GM19467 (cell line): ENCODE results near the gene TAF11.
"Not testable (repeated sequence)": the region's sequence is repeated elsewhere in the genome, so short reads cannot be mapped to it uniquely, and the experiment has no call there.

ENCODE experiments used
- ATAC-seq: cut with Tn5 transposase; IDR thresholded peaks from one replicate; pipeline ENCODE4 v1.9.1; 2021; ENCODE audit warnings: mild to moderate bottlenecking, moderate library complexity; ENCODE audit not compliant: unreplicated experiment

Gene TAF11

DNA sequence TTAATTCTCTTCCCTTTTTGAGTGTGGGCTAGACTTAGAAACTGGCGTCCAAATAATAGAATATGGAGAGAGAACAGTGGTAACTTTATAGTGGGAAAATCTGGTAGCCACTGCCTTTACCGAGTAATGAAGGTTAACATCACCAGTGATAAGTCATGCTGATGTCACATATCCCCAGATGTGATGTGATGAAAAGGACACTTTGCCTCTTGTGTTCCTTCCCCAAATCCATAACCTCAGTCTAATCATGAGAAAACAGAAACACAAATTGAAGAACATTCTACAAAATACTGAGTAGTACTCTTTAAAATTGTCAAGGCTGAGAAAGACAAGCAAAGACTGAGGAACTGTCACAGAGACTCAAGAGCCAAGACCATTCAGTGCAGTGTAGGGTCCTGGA, 19.0 kb upstream of the TAF11 start:
- no peak for ATAC-seq

DNA sequence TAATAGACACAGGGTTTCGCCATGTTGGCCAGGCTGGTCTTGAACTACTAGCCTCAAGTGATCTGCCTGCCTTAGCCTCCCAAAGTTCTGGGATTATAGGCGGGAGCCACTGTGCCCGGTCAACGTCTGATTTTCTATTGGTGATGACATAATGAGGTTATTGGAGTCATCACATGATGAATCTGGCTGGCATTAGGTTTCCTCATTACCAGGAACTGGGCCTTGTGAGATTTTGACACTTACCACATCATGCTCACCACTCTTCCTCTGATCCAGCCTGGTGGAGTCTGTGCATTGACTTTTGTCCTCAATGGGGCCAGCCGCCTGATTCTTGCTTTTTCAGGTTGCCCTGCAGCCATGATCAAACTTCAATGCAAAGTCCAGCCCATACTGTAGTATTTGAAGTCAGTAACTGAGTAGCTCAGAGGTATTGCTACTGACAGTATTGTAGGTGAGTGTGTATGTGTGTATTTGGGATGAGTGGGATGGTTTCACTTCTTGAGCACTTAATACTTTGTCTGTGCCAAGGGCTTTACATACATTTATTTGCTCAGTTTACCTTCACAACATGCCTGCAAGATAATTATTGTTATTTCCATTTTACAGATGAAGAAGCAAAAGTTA, 17.3 kb upstream of the TAF11 start:
- ATAC-seq: no peak

DNA sequence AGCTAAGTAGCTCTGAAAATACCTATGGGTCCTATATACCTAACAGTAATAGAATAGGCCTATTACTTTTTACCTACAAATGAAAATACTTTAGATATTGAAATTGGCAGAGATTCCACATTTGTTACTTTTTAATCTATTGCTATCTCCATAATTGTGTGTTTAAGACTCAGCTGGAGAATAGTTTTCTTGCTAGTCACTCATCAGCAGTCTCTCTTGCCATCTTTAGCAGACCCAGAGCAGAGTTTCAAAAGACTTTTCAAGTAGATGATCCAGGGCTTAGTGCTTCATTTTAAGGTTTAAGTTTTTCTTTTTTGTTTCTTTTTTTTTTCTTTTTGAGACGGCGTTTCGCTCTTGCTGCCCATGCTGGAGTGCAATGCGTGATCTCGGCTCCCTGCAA, 14.1 kb upstream of the TAF11 start:
- ATAC-seq: no peak

DNA sequence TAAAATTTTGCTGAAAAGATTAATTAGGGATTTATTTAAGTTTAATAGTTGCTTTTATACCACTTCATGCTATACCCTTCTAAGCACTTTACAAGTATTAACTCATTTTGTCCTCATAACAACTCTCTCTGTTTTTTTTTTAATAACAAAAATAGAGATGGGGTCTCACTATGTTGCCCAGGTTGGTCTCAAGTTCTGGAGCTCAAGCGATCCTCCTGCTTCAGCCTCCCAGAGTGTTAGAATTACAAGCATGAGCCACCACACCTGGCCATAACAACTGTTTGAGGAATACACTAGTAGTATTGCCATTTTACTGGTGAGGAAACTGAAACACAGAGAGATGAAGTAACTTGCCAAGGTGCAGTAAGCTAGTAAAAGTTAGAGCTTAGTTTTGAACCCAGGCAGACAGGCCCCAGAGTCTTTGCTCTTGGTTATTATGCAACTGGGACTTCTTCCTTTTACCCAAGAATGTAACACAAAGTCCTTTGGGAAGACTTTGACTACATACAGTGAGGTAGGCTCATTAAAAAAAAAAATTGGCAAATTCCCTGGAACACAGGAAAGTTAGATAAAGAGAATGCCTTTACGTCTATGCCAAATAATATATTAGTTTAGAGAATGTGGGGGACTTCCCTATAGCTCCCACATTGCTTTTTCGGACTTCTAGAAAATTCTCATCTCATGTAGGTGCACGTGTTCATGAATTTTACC, 12.6 kb upstream of the TAF11 start:
- no peak for ATAC-seq

DNA sequence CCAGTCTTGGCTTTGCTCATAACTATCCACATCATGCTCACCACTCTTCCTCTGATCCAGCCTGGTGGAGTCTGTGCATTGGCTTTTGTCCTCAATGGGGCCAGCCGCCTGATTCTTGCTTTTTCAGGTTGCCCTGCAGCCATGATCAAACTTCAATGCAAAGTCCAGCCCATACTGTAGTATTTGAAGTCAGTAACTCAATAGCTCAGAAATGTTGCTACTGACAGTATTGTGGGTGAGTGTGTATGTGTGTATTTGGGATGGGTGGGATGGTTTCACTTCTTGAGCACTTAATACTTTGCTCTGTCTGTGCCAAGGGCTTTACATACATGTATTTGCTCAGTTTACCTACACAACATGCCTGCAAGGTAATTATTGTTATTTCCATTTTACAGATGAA, 11.9 kb upstream of the TAF11 start:
- not testable (repeated sequence) for ATAC-seq

DNA sequence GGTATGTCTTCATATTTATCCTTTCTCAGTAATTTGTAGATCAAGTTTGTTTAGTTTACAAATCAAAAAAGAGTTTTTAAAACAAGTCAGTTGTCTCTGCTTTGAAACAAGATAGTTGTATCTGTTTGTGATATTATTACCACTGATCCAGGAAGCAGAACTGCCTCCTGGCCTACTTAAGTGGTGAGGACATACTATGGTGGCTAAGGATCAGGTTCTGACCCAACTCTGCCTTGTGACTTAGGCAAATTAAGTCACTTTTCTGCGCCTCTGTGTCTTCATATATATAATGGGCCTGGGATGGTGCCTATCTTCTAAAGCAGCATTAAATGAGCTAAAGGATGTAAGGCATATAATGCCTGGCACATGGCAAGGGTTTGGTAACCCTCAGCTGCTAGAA, 9.9 kb upstream of the TAF11 start:
- no peak for ATAC-seq

DNA sequence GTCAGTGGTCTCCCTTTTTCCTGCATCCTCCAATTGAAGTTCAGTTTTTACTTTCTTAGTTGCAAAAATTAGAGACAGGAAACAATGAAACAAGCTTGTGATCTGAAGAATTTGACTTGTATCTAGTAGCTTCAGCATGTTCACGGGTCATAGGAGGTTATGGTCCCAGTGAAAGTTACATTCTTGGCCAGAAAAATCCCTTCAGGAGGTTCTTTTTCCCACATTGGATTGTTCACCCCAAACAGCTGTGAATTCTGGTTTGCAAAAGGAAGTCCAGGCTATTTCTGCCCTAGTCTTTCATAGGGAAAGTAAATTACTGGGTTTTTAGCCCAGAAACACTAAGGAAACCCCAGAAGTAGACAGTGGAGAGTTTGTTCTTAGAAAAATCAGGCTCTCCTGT, 9.3 kb upstream of the TAF11 start:
- no peak for ATAC-seq

DNA sequence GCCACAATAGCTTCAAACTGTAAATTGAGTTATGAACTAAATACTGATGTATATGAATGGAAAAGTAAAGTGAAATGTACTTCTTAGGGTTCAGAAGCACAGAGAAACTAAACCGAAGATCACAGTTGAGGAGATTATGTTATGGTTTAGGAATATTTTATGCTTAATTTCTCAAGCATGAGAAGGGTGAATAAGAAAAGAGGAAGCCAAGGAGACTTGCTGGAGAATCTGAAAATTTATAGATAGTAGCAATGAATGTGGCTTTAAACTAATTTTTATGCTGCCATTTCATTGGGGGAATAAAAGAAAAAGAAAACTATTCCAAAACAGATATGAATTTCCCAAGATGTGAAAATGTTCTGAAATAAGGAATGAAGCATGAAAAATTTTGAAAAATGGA, 6.9 kb upstream of the TAF11 start:
- no peak for ATAC-seq

DNA sequence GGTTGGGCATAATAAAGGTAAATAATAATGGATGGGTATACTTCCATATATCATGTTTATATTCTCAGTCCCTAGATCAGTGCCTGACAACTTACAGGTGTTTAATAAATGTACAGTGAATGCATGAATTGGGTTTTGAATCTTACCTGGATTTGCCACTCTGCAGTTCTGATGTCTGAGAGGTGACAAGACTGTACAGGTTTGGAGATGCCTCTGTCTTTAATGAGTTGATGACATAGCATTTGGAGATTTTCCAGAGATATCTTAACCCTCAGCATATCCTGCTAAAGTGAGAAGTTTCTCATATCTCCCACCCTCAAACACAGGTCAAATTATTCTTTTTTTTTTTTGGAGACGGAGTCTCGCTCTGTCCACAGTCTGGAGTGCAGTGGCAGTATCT, 3.5 kb upstream of the TAF11 start:
- no peak for ATAC-seq

DNA sequence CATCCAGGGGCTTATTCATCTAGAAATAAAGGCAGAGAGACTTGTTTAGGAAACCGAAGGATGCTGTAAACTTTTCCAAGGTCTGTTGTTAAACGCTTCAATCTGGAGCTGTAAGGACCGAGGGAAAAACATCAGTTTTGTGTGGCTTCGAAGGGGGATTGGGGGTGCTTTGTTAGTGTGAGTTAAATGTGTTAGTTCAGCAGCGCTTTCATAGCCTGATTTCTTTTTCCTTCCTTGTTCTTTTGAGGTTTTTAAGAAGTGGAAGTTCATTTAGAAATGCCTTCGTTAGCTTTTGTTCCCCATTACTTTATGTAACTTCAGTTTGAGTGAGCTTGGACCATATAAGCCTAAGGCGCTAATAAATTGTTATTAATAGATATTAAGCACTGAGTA, 2.7 kb upstream of the TAF11 start:
- no peak for ATAC-seq

DNA sequence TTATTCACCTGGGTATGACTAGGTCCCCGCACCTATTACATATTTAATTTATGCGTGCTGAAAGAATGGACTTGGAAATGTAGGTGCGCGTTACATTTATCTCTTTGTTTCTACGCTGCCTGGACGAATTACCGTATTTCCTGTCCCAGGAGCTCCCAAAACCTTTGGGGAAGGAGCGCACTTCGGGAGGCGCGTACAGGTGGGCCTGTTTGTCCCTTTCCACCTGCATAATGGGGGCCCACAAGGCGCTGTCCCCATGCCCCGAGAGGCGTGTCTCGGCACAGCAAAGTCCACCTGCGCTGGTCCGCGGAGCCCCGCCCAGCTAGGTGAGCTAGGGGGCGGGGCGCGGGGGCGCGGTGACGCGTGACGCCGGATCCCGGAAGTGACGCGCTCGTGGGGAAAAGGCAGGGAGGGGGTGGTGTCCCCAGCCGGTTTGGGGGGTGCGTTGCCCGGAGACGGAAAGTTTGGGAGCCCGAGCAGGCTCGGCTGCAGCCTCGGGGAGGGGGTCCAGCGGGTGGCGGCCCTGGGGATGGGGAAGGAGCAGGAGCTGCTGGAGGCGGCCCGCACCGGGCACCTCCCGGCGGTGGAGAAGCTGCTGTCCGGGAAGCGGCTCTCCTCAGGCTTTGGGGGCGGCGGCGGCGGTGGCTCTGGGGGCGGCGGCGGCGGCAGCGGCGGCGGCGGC, 1.2 kb upstream of the TAF11 start, which contains the start of gene ANKS1A:
Gene ANKS1A, plus strand, starts transcription at position 382 of the 682 bp plus-strand sequence. Its CDS starts 148 bp downstream, at position 530.
- ATAC-seq: peak; percentile 45

DNA sequence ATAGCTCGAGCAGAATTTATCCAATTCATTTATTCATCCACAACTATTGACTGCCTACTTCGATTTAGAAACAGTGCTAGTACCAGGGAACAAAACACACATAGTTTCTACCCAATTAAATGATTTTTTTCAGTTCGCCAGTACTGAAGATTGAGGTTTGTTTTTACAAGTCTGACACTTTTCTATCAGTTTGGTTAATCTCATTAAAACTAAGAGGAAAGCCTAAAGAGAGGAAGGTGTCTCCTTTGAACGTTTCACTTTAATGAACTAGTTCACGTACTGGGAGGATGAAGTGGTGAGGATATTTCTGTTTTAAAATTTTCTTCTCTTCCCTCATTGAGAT, 643 bp upstream of the TAF11 start:
- no peak for ATAC-seq

DNA sequence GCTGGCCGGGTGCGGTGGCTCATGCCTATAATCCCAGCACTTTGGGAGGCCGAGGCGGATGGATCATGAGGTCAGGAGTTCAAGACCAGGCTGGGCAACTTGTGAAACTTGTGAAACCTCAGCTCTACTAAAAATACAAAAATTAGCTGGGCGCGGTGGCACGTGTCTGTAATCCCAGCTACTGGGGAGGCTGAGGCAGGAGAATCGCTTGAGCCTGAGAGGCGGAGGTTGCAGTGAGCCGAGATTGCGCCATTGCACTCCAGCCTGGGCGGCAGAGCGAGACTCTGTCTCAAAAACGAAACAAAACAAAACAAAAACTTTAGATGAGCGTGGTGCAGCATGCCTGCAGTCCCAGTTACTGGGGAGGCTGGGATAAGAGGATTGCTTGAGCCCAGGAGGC, 2.0 kb downstream of the TAF11 start:
- ATAC-seq: not testable (repeated sequence)

DNA sequence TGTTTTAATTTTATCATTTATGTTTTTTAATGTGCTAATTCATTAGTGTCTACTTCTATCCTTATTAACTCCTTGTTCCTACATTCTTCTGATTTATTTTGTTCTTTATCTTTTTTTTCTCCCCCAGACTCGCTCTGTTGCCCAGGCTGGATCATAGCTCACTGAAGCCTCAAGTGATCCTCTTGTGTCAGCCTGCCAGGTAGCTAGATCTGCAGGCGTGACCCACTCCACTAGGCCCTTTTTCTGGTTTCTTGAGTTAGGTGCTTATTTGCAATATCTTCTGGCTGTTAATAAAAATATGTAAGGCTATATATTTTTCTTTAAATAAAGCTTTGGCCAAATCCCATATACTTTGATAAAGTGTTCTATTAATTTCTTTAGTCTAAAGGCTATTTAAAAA, 2.8 kb downstream of the TAF11 start:
- no peak for ATAC-seq

DNA sequence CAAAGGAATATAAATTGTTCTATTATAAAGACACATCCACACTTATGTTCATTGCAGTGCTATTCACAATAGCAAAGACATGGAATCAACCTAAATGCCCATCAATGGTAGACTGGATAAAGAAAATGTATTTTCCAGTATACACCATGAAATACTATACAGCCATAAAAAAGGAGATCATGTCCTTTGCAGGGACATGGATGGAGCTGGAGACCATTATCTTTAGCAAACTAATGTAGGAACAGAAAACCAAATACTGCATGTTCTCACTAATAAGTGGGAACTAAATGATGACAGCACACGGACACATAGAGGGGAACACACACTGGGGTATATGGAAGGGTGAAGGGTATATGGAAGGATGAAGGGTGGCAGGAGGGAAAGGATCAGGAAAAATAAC, 3.8 kb downstream of the TAF11 start:
- not testable (repeated sequence) for ATAC-seq

DNA sequence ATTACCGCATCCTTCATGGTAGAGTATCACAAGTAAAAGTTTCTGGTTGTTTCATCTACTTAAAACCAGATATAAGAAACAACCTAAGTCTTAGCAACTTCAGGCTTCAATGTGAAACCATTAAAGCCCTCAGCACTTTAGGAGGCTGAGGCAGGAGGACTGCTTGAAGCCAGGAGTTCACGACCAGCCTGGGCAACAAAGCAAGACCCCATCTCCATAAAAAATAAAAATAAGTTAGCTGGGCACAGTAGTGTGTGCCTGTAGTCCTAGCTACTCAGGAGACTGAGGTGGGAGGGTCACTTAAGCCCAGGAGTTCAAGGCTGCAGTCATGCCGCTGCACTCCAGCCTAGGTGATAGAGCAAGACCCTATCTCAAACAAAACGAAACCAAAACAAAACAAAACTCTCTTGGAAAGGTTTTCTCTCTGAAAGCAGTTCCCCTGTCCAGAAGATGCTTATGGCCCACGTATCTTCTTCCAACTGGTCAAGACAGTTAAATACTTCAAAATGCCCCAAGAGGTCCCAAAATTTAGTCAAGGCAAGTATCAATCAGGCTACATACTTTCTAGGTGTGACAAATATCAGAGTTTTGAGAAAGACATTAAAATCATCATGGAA, 9.9 kb downstream of the TAF11 start:
- no peak for ATAC-seq

DNA sequence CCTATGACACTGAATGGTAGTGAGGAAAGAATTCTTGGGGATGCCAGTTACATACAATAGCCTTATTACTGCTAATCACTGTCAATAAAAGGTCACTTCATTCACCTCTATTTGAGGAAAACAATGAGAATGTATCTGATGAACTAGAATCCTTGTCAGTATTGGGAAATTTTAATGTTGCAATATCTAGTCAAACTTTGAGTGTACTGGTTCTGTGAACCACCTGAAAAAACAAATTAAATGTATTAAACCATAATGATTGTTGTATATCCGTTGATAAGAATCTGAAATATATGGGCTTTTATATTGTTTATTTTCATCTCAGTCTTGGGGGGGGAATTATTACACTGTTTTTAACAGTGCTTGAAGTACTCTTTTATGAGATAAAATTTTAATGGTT, 10.6 kb downstream of the TAF11 start:
- no peak for ATAC-seq

DNA sequence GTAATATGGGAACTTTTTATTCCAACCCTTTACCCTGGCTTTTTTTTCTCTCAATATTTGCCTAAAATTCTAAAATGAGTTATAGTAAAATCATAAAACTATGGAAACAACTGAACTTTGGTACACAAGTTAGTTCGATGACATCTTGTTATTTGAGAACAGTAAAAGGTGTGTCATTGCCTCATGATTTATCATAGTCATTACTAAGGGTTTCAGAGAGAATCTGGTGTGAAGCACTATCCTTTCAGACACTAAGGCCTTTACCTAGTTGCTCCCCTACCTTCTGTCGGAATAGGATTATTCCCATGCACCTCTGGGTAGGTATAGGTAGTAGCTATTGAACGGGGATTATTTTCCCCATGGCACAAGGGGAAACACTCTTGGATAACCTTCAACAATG, 11.4 kb downstream of the TAF11 start:
- ATAC-seq: no peak

DNA sequence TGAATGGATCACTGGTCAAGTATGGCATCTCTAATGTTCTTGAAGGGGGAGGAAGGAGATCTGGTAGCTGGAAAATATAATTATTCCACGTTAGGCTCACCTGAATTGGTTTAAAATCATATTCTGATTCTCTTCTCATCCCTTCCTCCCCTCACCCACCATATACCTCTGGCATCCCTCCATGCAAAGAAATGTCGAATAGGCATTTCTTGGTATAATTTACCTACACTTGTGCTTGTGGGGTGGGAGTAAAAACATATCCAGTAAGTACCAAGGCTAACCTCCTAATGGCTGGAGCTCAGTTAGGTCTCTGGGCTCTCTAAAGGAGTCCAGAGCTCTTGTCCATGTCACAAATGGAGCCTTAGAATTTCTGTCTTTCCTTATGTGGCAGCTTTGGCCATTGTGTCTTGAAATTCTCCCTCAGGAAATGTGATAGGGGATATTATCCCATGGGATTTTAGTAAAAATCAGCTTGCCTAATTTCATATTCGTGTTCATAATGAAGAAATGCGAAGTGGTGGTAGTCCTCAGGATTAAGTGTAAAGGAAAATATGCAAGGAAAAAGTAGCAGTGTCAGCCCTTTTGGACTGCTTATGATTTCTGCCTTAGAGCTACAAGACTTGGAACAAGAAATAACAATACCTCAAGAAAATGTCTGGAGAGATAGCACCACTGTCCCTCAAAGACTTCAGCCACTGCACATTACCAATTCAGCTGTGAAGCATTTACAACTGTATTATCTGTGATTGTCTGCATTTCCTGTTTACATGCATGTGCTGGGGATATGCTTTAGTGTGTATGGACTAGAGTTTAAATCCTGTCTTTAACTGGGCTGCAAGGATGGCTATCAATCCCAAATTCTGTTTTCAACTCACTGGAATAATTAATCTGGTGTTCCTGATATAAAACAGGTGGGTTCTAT, 12.3 kb downstream of the TAF11 start:
- ATAC-seq: no peak

DNA sequence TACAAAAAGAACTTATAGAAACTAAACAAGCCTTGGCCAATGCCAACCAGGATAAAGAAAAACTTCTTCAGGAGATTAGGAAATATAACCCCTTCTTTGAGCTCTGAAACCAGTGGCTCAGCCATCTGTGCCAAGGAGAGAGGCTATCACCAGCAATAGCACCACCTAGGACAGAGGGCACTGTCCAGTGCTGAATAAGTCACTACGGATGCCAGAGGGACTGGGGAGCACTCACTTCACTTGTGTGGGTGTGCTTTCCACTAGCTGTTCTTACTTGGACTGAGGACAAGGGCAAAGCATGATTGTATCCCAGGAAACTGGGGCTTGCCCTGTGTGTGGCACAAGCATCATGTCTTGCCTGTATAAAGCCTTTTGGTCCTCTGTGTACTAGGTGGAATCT, 15.5 kb downstream of the TAF11 start:
- no peak for ATAC-seq

DNA sequence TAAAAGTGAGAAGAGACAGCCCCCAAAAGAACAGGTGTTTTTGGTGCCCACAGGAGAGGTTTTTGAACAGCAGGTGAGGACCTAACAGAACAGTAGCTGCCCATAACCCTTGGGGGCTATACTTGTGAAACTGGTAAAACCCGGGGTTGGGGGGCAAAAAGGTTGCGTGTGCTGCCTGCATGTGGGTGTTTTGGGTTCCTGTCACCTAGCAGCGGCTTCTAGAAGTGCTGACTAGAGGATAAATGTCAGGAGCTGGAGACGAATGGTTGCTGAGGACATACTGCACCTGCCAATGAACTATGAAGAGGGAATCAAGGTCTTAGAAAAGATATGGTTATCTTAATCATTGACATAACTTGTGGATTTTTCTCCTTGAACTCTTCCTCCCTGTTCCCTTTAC, 16.0 kb downstream of the TAF11 start:
- ATAC-seq: no peak
